Body of pancreas (tissue), 4 donors: ENCODE measurements around the gene HELZ. TPM values are rescaled to one million over a fixed set of nuclear protein-coding genes. Genes with fewer than 3 reads are reported as not detected.

ENCODE experiments used
- ATAC-seq: fragments of 150-250 bp; one replicate; pipeline ENCODE4 v1.9.1; 2016
- DNase-seq, 4 donors: peaks; one replicate each; pipeline ENCODE4 v3.0.0-alpha.2; 2019
- H3K27ac ChIP-seq, 4 donors: fragments of 200-600 bp; sonication (generic); 1 replicate in 3 of 4; 2 replicates in 1 of 4; pipeline versions ENCODE4 v1.5.1 to v1.6.1; 2016 to 2019; ENCODE audit warnings: mild to moderate bottlenecking in 1 of 4, mixed read lengths in 1 of 4, moderate library complexity in 1 of 4
- H3K27me3 ChIP-seq, 2 donors: fragments of 200-600 bp; sonication (generic); one replicate each; pipeline ENCODE4 v1.6.0; 2016; ENCODE audit warnings: mild to moderate bottlenecking in 1 of 2
- H3K36me3 ChIP-seq, 2 donors: fragments of 200-600 bp; sonication (generic); replicated peaks in 1 of 2; 2 replicates each; pipeline ENCODE4 v1.5.1; 2016; ENCODE audit warnings: low read depth in 2 of 2; ENCODE audit not compliant: insufficient read depth in 1 of 2
- H3K4me1 ChIP-seq: fragments of 200-600 bp; sonication (generic); one replicate; pipeline ENCODE4 v1.6.0; 2016
- H3K4me3 ChIP-seq, 2 donors: fragments of 200-600 bp; sonication (generic); 1 replicate in 1 of 2; 2 replicates in 1 of 2; pipeline ENCODE4 v1.5.1; 2016 to 2019
- H3K9me3 ChIP-seq, 3 donors: fragments of 200-600 bp; sonication (generic); 1 replicate in 2 of 3; 2 replicates in 1 of 3; pipeline ENCODE4 v1.5.1; 2016
- CTCF ChIP-seq, 7 experiments: fragments of 450-650 bp in 4 of 7; fragments of 200-600 bp in 3 of 7; sonication (generic) in 3 of 7; IDR thresholded peaks; one replicate each; pipeline ENCODE4 v1.5.1; 2016 to 2019; ENCODE audit warnings: antibody characterized with exemption in 7 of 7
- POLR2A ChIP-seq, 3 donors: fragments of 450-650 bp; IDR thresholded peaks; one replicate each; pipeline ENCODE4 v1.6.1; 2016; ENCODE audit warnings: antibody characterized with exemption in 3 of 3, mild to moderate bottlenecking in 2 of 3
- WGBS, 2 donors: methylation state at CpG; one replicate each; pipeline ENCODE4 v1.1.5; 2017; 5-methylcytosine and 5-hydroxymethylcytosine counted together
- intact Hi-C: fragments of 100-400 bp; cut with DNase I; formaldehyde crosslinking; loops from one replicate; pipeline ENCODE4 v1.15.1; 2023
- total RNA-seq, 2 donors: library from RNA; depleted of rRNA; stranded (reverse); fragments of >200 nt; gene quantifications; one replicate each; pipeline ENCODE4 v1.1.0, GENCODE V29; 2016

HELZ gene
- total RNA-seq, 2 donors from 2014 or later, result 21.0 to 34.6 TPM

GRCh38 chr17:67054011-67054591 lies 190.9 kb downstream of the HELZ start:
- Histone ChIP-seq H3K27me3 (no peaks in the 10 kb centered on the region), H3K27ac (no peak overlapping the region), H3K36me3 (no peaks in the 10 kb centered on the region), H3K4me3 (no peak overlapping the region), H3K9me3 (no peaks in the 10 kb centered on the region), H3K4me1 (no peaks in the 10 kb centered on the region)
- ATAC-seq (no peak), DNase-seq (no peak)
- 77 to 90% methylated on average over 11 to 19 of the region's 19 CpGs for WGBS, 2 donors
- TF ChIP-seq POLR2A (IDR thresholded peaks at IDR 0.05) (no peak), CTCF (IDR thresholded peaks at IDR 0.05) (no peak)
- intact Hi-C loops, result no loop called here

GRCh38 chr17:67053438-67054000 lies 191.5 kb downstream of the HELZ start:
- peaks cover 0 to 6% (median 0%) of the 10 kb centered on the region in 3 donors for H3K9me3 ChIP-seq
- TF ChIP-seq POLR2A (IDR thresholded peaks at IDR 0.05) (no peak), CTCF (IDR thresholded peaks at IDR 0.05) (no peak)
- no peaks in the 10 kb centered on the region for H3K36me3 ChIP-seq
- no peaks in the 10 kb centered on the region for H3K27me3 ChIP-seq
- DNase-seq (no peak), ATAC-seq (no peak)
- H3K4me1 ChIP-seq, result no peaks in the 10 kb centered on the region
- WGBS, 2 donors, result 88 to 90% methylated on average over 6 to 9 of the region's 9 CpGs
- intact Hi-C loops, result no loop called here
- no peak overlapping the region for H3K27ac ChIP-seq
- H3K4me3 ChIP-seq, result no peak overlapping the region

- Histone ChIP-seq H3K4me1 (no peaks in the 10 kb centered on the region), H3K36me3 (no peaks in the 10 kb centered on the region), H3K27me3 (no peaks in the 10 kb centered on the region), H3K4me3 (no peak overlapping the region), H3K27ac (no peak overlapping the region), H3K9me3 (peaks cover 0 to 6% (median 0%) of the 10 kb centered on the region in 3 donors)
- TF ChIP-seq CTCF (IDR thresholded peaks at IDR 0.05), result no peak
- no peak for TF ChIP-seq POLR2A (IDR thresholded peaks at IDR 0.05)
- no peak for DNase-seq
- no peak for ATAC-seq
- 93 to 94% methylated on average over 8 to 9 of the region's 9 CpGs for WGBS, 2 donors
- intact Hi-C loops, result no loop called here
Observed at GRCh38 chr17:67052720-67053437, 192.1 kb downstream of the HELZ start.

- intact Hi-C loops, result no loop called here
- no peak for TF ChIP-seq CTCF (IDR thresholded peaks at IDR 0.05)
- Histone ChIP-seq H3K4me3 (no peak overlapping the region), H3K4me1 (no peaks in the 10 kb centered on the region), H3K9me3 (peaks cover 0 to 6% (median 0%) of the 10 kb centered on the region in 3 donors), H3K27ac (no peak overlapping the region), H3K36me3 (no peaks in the 10 kb centered on the region), H3K27me3 (no peaks in the 10 kb centered on the region)
- DNase-seq, result no peak
- ATAC-seq, result no peak
- WGBS, 2 donors, result 89 to 92% methylated on average over 4 to 5 of the region's 5 CpGs
Observed at GRCh38 chr17:67051837-67052236, 193.2 kb downstream of the HELZ start.
